Endothelial cell of umbilical vein (primary cell): ENCODE results near the gene ARHGAP28. TPM values are rescaled to one million over a fixed set of nuclear protein-coding genes. Genes with fewer than 3 reads are reported as not detected.

Experiments
- BruUV-seq: library from RNA; stranded (reverse); fragments of 400-500 nt; replicated peaks from 2 replicates; lab custom pipeline; 2021; lab: Mats Ljungman, UMichigan
- CTCF ChIA-PET: fragments of 300-600, 350-600 bp; sonication (Branson Sonifier 250); formaldehyde crosslinking; loops from one replicate; lab custom pipeline; 2021; ENCODE audit warnings: antibody characterized with exemption, inconsistent platforms; lab: Charles Lee
- POLR2A ChIA-PET: fragments of 300-600, 350-600 bp; sonication (Branson Sonifier 250); formaldehyde crosslinking; loops from one replicate; lab custom pipeline; 2021; ENCODE audit warnings: antibody characterized with exemption, inconsistent platforms; lab: Charles Lee
- DNase-seq: peaks from one replicate; pipeline ENCODE4 v3.0.0-alpha.2; 2011; ENCODE audit warnings: low read depth, low spot score
- FAIRE-seq: peaks from 2 replicates; lab custom pipeline; 2011; peaks lifted over from hg19 to GRCh38; lab: Jason Lieb, UNC
- H2AFZ ChIP-seq: 2 replicates; pipeline ENCODE4 v1.6.0; 2012; ENCODE audit warnings: low read depth, low read length, control low read depth, inconsistent platforms
- H3K27ac ChIP-seq: 2 replicates; pipeline ENCODE4 v1.5.1; 2011; ENCODE audit warnings: low read depth, mild to moderate bottlenecking, control low read depth, low read length, moderate library complexity; ENCODE audit not compliant: insufficient read depth
- H3K27me3 ChIP-seq, 2 experiments: 2 replicates each; pipeline versions ENCODE4 v1.6.0 to v1.6.1; 2011; ENCODE audit warnings: low read length in 2 of 2, mixed read lengths in 1 of 2; ENCODE audit not compliant: control insufficient read depth in 2 of 2, insufficient read depth in 2 of 2
- H3K36me3 ChIP-seq, 2 experiments: 2 replicates in 1 of 2; 3 replicates in 1 of 2; pipeline ENCODE4 v1.5.1; 2011; ENCODE audit warnings: low read length in 2 of 2, mild to moderate bottlenecking in 1 of 2, moderate library complexity in 1 of 2; ENCODE audit not compliant: control insufficient read depth in 2 of 2, insufficient read depth in 2 of 2; ENCODE audit errors: extremely low read depth in 1 of 2
- H3K4me1 ChIP-seq: 3 replicates; pipeline ENCODE4 v1.5.1; 2011; ENCODE audit warnings: mild to moderate bottlenecking, low read length; ENCODE audit not compliant: control insufficient read depth, insufficient read depth; ENCODE audit errors: extremely low read depth
- H3K4me2 ChIP-seq: 2 replicates; pipeline ENCODE4 v1.6.1; 2011; ENCODE audit warnings: low read length, control low read depth, mixed read lengths; ENCODE audit not compliant: insufficient read depth
- H3K4me3 ChIP-seq, 3 experiments: fragments of 200-600 bp in 1 of 3; sonication (generic), shearing (Covaris generic) in 1 of 3; replicated peaks in 1 of 3; 2 replicates each; pipeline ENCODE4 v1.5.1; 2011 to 2016; ENCODE audit warnings: control low read depth in 3 of 3, low read length in 3 of 3, mild to moderate bottlenecking in 2 of 3, inconsistent platforms in 1 of 3, low read depth in 1 of 3, moderate library complexity in 1 of 3; ENCODE audit not compliant: insufficient read depth in 1 of 3
- H3K79me2 ChIP-seq: 2 replicates; pipeline ENCODE4 v1.6.0; 2012; ENCODE audit warnings: low read length, inconsistent platforms; ENCODE audit not compliant: control insufficient read depth, insufficient read depth
- H3K9ac ChIP-seq: replicated peaks from 2 replicates; pipeline ENCODE3; 2011; ENCODE audit warnings: low read length, control low read depth; ENCODE audit not compliant: insufficient read depth; ENCODE audit errors: extremely low read depth
- H3K9me1 ChIP-seq: replicated peaks from 3 replicates; pipeline ENCODE4 v1.6.0; 2011; ENCODE audit warnings: mild to moderate bottlenecking, low read length; ENCODE audit not compliant: control insufficient read depth, insufficient read depth; ENCODE audit errors: extremely low read depth
- H3K9me3 ChIP-seq: replicated peaks from 2 replicates; pipeline ENCODE4 v1.5.1; 2012; ENCODE audit warnings: low read length, inconsistent platforms; ENCODE audit not compliant: control insufficient read depth, insufficient read depth
- H4K20me1 ChIP-seq: replicated peaks from 2 replicates; pipeline ENCODE3; 2011; ENCODE audit warnings: mild to moderate bottlenecking, low read length; ENCODE audit not compliant: control insufficient read depth, insufficient read depth; ENCODE audit errors: extremely low read depth
- EZH2 ChIP-seq: IDR thresholded peaks from 2 replicates; pipeline ENCODE4 v1.6.1; 2012; ENCODE audit warnings: borderline replicate concordance, low read depth, mild to moderate bottlenecking, moderate library complexity, low read length, inconsistent platforms; ENCODE audit not compliant: severe bottlenecking
- FOS ChIP-seq: IDR thresholded peaks from 2 replicates; pipeline ENCODE4 v1.6.1; 2011; ENCODE audit warnings: mild to moderate bottlenecking, low read length, moderate library complexity, borderline replicate concordance; ENCODE audit not compliant: insufficient read depth
- GATA2 ChIP-seq: IDR thresholded peaks from 2 replicates; pipeline ENCODE4 v1.7.0; 2011; ENCODE audit warnings: low read depth, mild to moderate bottlenecking, moderate library complexity, mixed read lengths, low read length; ENCODE audit not compliant: insufficient read length, insufficient read depth
- JUN ChIP-seq: IDR thresholded peaks from 2 replicates; pipeline ENCODE4 v1.6.1; 2011; ENCODE audit warnings: borderline replicate concordance, low read depth; ENCODE audit not compliant: insufficient read length, insufficient read depth
- MYC ChIP-seq: IDR thresholded peaks from one replicate; pipeline ENCODE4 v1.6.1; 2011; ENCODE audit warnings: mild to moderate bottlenecking, low read depth, low read length
- POLR2A ChIP-seq: IDR thresholded peaks from 2 replicates; pipeline ENCODE4 v1.6.1; 2012; ENCODE audit warnings: low read depth, mild to moderate bottlenecking, control low read depth, low read length
- POLR2AphosphoS5 ChIP-seq: IDR thresholded peaks from 2 replicates; pipeline ENCODE4 v1.6.1; 2012; ENCODE audit warnings: low read depth, mild to moderate bottlenecking, control low read depth, low read length, moderate library complexity; ENCODE audit not compliant: insufficient read depth
- dilution Hi-C: fragments of 300-500 bp; cut with MboI; formaldehyde crosslinking; loops from one replicate; pipeline ENCODE4 v1.15.0; 2019; ENCODE audit warnings: low sequenced_read_pairs; ENCODE audit not compliant: extremely low pct_ligation_motif_present
- intact Hi-C: fragments of 100-400 bp; cut with micrococcal nuclease; formaldehyde crosslinking; loops from one replicate; pipeline ENCODE4 v1.10.0; 2022
- polyA plus RNA-seq, 4 experiments: library from polyadenylated mRNA; depleted of rRNA in 3 of 4; stranded (reverse) in 3 of 4; unstranded in 1 of 4; fragments of >200 nt; gene quantifications; 2 replicates each; pipeline versions ENCODE4 v1.2.1 to v1.2.3, GENCODE V29; 2011 to 2012; ENCODE audit warnings: missing spikeins in 1 of 4
- total RNA-seq: library from RNA; stranded (reverse); gene quantifications from 2 replicates; pipeline ENCODE4 v1.2.3, GENCODE V29; 2021
- TF ChIP-seq, protein P1 (sequence below): IDR thresholded peaks from 2 replicates; pipeline ENCODE4 v1.6.1; 2011; ENCODE audit not compliant: insufficient read depth, insufficient read length
- TF ChIP-seq, protein P2 (sequence below), 2 donors: IDR thresholded peaks; 1 replicate in 1 of 2; 2 replicates in 1 of 2; pipeline ENCODE4 v1.5.1; 2011; ENCODE audit warnings: low read length in 2 of 2, mild to moderate bottlenecking in 2 of 2, moderate library complexity in 2 of 2, control low read depth in 1 of 2, inconsistent platforms in 1 of 2, low read depth in 1 of 2; ENCODE audit not compliant: insufficient read depth in 1 of 2; ENCODE audit errors: extremely low read depth in 1 of 2

Gene ARHGAP28
- total and polyA plus RNA-seq, 2 donors (not counting 3 experiments of a cell fraction or from before 2014, with no cell fraction given) = 3.8 to 23.4 TPM

DNA sequence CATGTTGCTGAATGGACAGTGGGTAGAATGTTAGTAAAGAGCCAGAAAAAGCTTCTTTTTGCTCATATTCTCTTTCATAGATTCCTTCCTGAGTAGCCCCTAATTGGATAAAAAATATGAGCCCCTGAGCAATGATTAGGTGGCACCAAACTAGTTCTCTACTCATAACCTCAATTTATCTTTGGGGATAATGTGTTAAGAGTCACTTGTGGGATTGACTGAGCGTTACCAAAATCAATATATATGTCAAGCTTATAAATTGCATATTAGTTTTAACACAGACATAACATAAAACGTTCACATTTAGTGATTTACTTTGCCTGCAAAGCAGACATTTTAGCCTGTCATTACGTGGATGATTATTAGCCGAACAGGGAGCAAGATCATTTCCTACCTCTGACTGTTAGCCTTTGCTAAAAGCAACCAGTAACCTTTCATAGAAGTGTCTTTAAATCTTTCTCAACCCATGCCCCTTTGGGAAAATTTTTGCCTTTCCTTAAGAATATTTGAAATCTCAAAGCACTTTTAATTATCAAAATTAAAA, 85.4 kb downstream of the ARHGAP28 start:
- Histone ChIP-seq H3K4me3 (no peak overlapping the region), H3K4me1 (no peaks in the 10 kb centered on the region), H3K4me2 (no peak overlapping the region), H3K9me3 (no peaks in the 10 kb centered on the region), H3K36me3 (no peaks in the 10 kb centered on the region), H3K9ac (no peak overlapping the region), H4K20me1 (no peaks in the 10 kb centered on the region), H2AFZ (no peak overlapping the region), H3K27me3 (peaks cover 0 to 2% of the 10 kb centered on the region in 2 experiments), H3K27ac (no peak overlapping the region), H3K9me1 (no peaks in the 10 kb centered on the region), H3K79me2 (no peaks in the 10 kb centered on the region)
- ChIA-PET CTCF (no interaction called here), POLR2A (no interaction called here)
- dilution Hi-C loops (no loop called here), intact Hi-C loops (no loop called here)
- no TSS peak for BruUV-seq
- FAIRE-seq = no peak
- TF ChIP-seq, protein P1, sequence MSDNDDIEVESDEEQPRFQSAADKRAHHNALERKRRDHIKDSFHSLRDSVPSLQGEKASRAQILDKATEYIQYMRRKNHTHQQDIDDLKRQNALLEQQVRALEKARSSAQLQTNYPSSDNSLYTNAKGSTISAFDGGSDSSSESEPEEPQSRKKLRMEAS = no peak
- no peak for TF ChIP-seq JUN
- no peak for TF ChIP-seq POLR2A
- TF ChIP-seq MYC = no peak
- TF ChIP-seq EZH2 = no peak
- TF ChIP-seq, protein P2, sequence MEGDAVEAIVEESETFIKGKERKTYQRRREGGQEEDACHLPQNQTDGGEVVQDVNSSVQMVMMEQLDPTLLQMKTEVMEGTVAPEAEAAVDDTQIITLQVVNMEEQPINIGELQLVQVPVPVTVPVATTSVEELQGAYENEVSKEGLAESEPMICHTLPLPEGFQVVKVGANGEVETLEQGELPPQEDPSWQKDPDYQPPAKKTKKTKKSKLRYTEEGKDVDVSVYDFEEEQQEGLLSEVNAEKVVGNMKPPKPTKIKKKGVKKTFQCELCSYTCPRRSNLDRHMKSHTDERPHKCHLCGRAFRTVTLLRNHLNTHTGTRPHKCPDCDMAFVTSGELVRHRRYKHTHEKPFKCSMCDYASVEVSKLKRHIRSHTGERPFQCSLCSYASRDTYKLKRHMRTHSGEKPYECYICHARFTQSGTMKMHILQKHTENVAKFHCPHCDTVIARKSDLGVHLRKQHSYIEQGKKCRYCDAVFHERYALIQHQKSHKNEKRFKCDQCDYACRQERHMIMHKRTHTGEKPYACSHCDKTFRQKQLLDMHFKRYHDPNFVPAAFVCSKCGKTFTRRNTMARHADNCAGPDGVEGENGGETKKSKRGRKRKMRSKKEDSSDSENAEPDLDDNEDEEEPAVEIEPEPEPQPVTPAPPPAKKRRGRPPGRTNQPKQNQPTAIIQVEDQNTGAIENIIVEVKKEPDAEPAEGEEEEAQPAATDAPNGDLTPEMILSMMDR (IDR thresholded peaks at IDR 0.05; ENCODE audit: extremely low read depth in 1 of 2, insufficient read depth in 1 of 2, low read depth in 1 of 2, low read length in 2 of 2) = no peak
- TF ChIP-seq FOS = no peak
- TF ChIP-seq GATA2 = no peak
- TF ChIP-seq POLR2AphosphoS5 = no peak
- DNase-seq = no peak
